H1 (cell line): ENCODE results near the gene NFYB. TPM values are rescaled to one million over a fixed set of nuclear protein-coding genes. Genes with fewer than 3 reads are reported as not detected.

Experiments
- CTCF ChIA-PET: fragments of 300-600 bp; sonication (Branson Sonifier 250); formaldehyde crosslinking; loops from one replicate; lab custom pipeline; 2021; ENCODE audit not compliant: partially characterized antibody; lab: Charles Lee
- POLR2A ChIA-PET: fragments of 300-600 bp; sonication (Branson Sonifier 250); formaldehyde crosslinking; loops from one replicate; lab custom pipeline; 2021; ENCODE audit warnings: inconsistent platforms; ENCODE audit not compliant: partially characterized antibody; lab: Charles Lee
- DNase-seq, 2 experiments: peaks; one replicate each; pipeline versions ENCODE4 v3.0.0 to v3.0.0-alpha.2; 2010 to 2022; ENCODE audit warnings: low spot score in 2 of 2, low read depth in 1 of 2, mixed read lengths in 1 of 2
- FAIRE-seq: peaks from 2 replicates; lab custom pipeline; 2011; peaks lifted over from hg19 to GRCh38; lab: Jason Lieb, UNC
- H2AFZ ChIP-seq: 2 replicates; pipeline ENCODE4 v1.8.1; 2012; ENCODE audit warnings: low read length, inconsistent platforms
- H2AK5ac ChIP-seq: 2 replicates; pipeline ENCODE4 v1.6.1; 2013; ENCODE audit warnings: low read depth, low read length
- H2BK120ac ChIP-seq: replicated peaks from 2 replicates; pipeline ENCODE3; 2013; ENCODE audit warnings: low read depth, low read length, inconsistent platforms
- H2BK12ac ChIP-seq: 2 replicates; pipeline ENCODE4 v1.6.1; 2013; ENCODE audit warnings: low read depth, low read length
- H2BK15ac ChIP-seq: 2 replicates; pipeline ENCODE4 v1.6.1; 2013; ENCODE audit warnings: low read length
- H2BK20ac ChIP-seq: 2 replicates; pipeline ENCODE4 v1.6.1; 2013; ENCODE audit warnings: low read length
- H2BK5ac ChIP-seq: 2 replicates; pipeline ENCODE4 v1.6.1; 2013; ENCODE audit warnings: low read depth, low read length
- H3K14ac ChIP-seq: 2 replicates; pipeline ENCODE4 v1.6.1; 2013; ENCODE audit warnings: inconsistent platforms; ENCODE audit not compliant: insufficient read length
- H3K18ac ChIP-seq: 2 replicates; pipeline ENCODE4 v1.6.1; 2013; ENCODE audit warnings: low read length; ENCODE audit errors: extremely low read depth
- H3K23ac ChIP-seq: 2 replicates; pipeline ENCODE4 v1.6.1; 2013; ENCODE audit warnings: inconsistent platforms; ENCODE audit not compliant: insufficient read length
- H3K23me2 ChIP-seq: 2 replicates; pipeline ENCODE4 v1.6.1; 2013; ENCODE audit warnings: low read depth, low read length
- H3K27ac ChIP-seq: 2 replicates; pipeline ENCODE4 v1.6.1; 2011; ENCODE audit warnings: low read depth, low read length, inconsistent platforms
- H3K27me3 ChIP-seq, 4 experiments: replicated peaks in 1 of 4; 1 replicate in 1 of 4; 2 replicates in 3 of 4; pipeline versions ENCODE4 v1.6.1 to v1.8.1; 2011 to 2013; ENCODE audit warnings: low read length in 3 of 4, mild to moderate bottlenecking in 3 of 4, inconsistent platforms in 2 of 4, mixed read lengths in 2 of 4, moderate library complexity in 1 of 4; ENCODE audit not compliant: control insufficient read depth in 3 of 4, insufficient read depth in 3 of 4; ENCODE audit errors: extremely low read depth in 1 of 4
- H3K36me3 ChIP-seq, 4 experiments: 2 replicates each; pipeline versions ENCODE4 v1.6.1 to v1.8.1; 2011 to 2013; ENCODE audit warnings: mild to moderate bottlenecking in 4 of 4, low read length in 3 of 4, moderate library complexity in 2 of 4, control low read depth in 1 of 4, inconsistent platforms in 1 of 4; ENCODE audit not compliant: insufficient read depth in 4 of 4, control insufficient read depth in 2 of 4
- H3K4ac ChIP-seq: replicated peaks from 2 replicates; pipeline ENCODE3; 2013; ENCODE audit warnings: low read length, low read depth, mixed read lengths, inconsistent platforms; ENCODE audit not compliant: insufficient read length
- H3K4me1 ChIP-seq, 4 experiments: replicated peaks in 1 of 4; 1 replicate in 1 of 4; 2 replicates in 3 of 4; pipeline versions ENCODE4 v1.6.1 to v1.8.1; 2011 to 2013; ENCODE audit warnings: low read length in 3 of 4, inconsistent platforms in 2 of 4, mixed read lengths in 1 of 4; ENCODE audit not compliant: insufficient read depth in 4 of 4, control insufficient read depth in 3 of 4
- H3K4me2 ChIP-seq, 2 experiments: 2 replicates each; pipeline versions ENCODE4 v1.6.1 to v1.8.1; 2011 to 2013; ENCODE audit warnings: low read depth in 2 of 2, low read length in 2 of 2, control low read depth in 1 of 2, inconsistent platforms in 1 of 2, mild to moderate bottlenecking in 1 of 2; ENCODE audit not compliant: insufficient read depth in 1 of 2
- H3K4me3 ChIP-seq, 4 experiments: fragments of 200-600, 300-600 bp in 1 of 4; sonication (generic), shearing (Covaris generic), sonication (Bioruptor Twin) in 1 of 4; 2 replicates each; pipeline versions ENCODE4 v1.5.1 to v1.8.1; 2011 to 2016; ENCODE audit warnings: low read length in 4 of 4, low read depth in 3 of 4, control low read depth in 2 of 4, inconsistent platforms in 2 of 4, mild to moderate bottlenecking in 2 of 4, mixed read lengths in 1 of 4, moderate library complexity in 1 of 4; ENCODE audit not compliant: insufficient read depth in 2 of 4; ENCODE audit errors: extremely low read depth in 1 of 4
- H3K56ac ChIP-seq: replicated peaks from 2 replicates; pipeline ENCODE3; 2013; ENCODE audit warnings: low read depth, mild to moderate bottlenecking, mixed read lengths, low read length, inconsistent platforms; ENCODE audit not compliant: insufficient read length
- H3K79me1 ChIP-seq: 2 replicates; pipeline ENCODE4 v1.6.1; 2013; ENCODE audit warnings: low read depth, low read length, control low read depth
- H3K79me2 ChIP-seq, 2 experiments: 2 replicates each; pipeline versions ENCODE4 v1.6.1 to v1.8.1; 2012 to 2013; ENCODE audit warnings: low read length in 2 of 2, mild to moderate bottlenecking in 2 of 2, inconsistent platforms in 1 of 2; ENCODE audit not compliant: insufficient read depth in 2 of 2, control insufficient read depth in 1 of 2
- H3K9ac ChIP-seq, 4 experiments: replicated peaks in 1 of 4; 1 replicate in 1 of 4; 2 replicates in 3 of 4; pipeline versions ENCODE4 v1.6.1 to v1.8.1; 2011 to 2013; ENCODE audit warnings: low read depth in 3 of 4, low read length in 3 of 4, control low read depth in 2 of 4, mild to moderate bottlenecking in 2 of 4, moderate library complexity in 2 of 4, inconsistent platforms in 1 of 4; ENCODE audit errors: extremely low read depth in 1 of 4
- H3K9me3 ChIP-seq, 2 experiments: 2 replicates each; pipeline versions ENCODE4 v1.6.1 to v1.8.1; 2012 to 2013; ENCODE audit warnings: mild to moderate bottlenecking in 2 of 2, moderate library complexity in 2 of 2, control low read depth in 1 of 2, inconsistent platforms in 1 of 2, low read depth in 1 of 2, low read length in 1 of 2, mixed read lengths in 1 of 2; ENCODE audit not compliant: insufficient read depth in 2 of 2
- H4K20me1 ChIP-seq, 2 experiments: replicated peaks in 1 of 2; 2 replicates each; pipeline versions ENCODE3 to v1.8.1; 2011 to 2013; ENCODE audit warnings: inconsistent platforms in 2 of 2, low read length in 2 of 2, mild to moderate bottlenecking in 1 of 2; ENCODE audit not compliant: insufficient read depth in 2 of 2, control insufficient read depth in 1 of 2
- H4K5ac ChIP-seq: 2 replicates; pipeline ENCODE4 v1.6.1; 2013; ENCODE audit warnings: low read length, low read depth, mixed read lengths, inconsistent platforms; ENCODE audit not compliant: insufficient read length
- H4K8ac ChIP-seq: 2 replicates; pipeline ENCODE4 v1.8.0; 2013; ENCODE audit warnings: mild to moderate bottlenecking, moderate library complexity, low read length, inconsistent platforms; ENCODE audit not compliant: insufficient read depth; ENCODE audit errors: extremely low read depth
- H4K91ac ChIP-seq: replicated peaks from 2 replicates; pipeline ENCODE3; 2013; ENCODE audit warnings: low read length, mixed read lengths, inconsistent platforms; ENCODE audit not compliant: insufficient read length
- FOSL1 ChIP-seq: IDR thresholded peaks from 2 replicates; pipeline ENCODE4 v1.6.1; 2011; ENCODE audit warnings: mild to moderate bottlenecking, low read depth, low read length, moderate library complexity; ENCODE audit not compliant: insufficient read depth
- RXRA ChIP-seq: IDR thresholded peaks from 2 replicates; pipeline ENCODE4 v1.6.1; 2011; ENCODE audit warnings: low read depth, mild to moderate bottlenecking, low read length, moderate library complexity; ENCODE audit not compliant: insufficient read depth
- SRF ChIP-seq: IDR thresholded peaks from 2 replicates; pipeline ENCODE4 v1.6.1; 2011; ENCODE audit warnings: mild to moderate bottlenecking, low read depth, low read length, moderate library complexity
- WGBS, 2 experiments: shearing (Covaris generic) in 1 of 2; methylation state at CpG; one replicate each; pipeline versions ENCODE4 v1.1.6 to v1.1.7; 2013 to 2015; ENCODE audit warnings: low lambda C conversion rate in 2 of 2, mixed read lengths in 2 of 2, inconsistent platforms in 1 of 2, low coverage in 1 of 2, missing lambda C conversion rate in 1 of 2; ENCODE audit not compliant: insufficient replicate concordance in 2 of 2, insufficient coverage in 1 of 2, insufficient read length in 1 of 2; ENCODE audit errors: extremely low coverage in 1 of 2, missing lambda C conversion rate in 1 of 2; 5-methylcytosine and 5-hydroxymethylcytosine counted together
- polyA plus RNA-seq, 7 experiments: library from polyadenylated mRNA; depleted of rRNA in 3 of 7; stranded (reverse) in 5 of 7; unstranded in 2 of 7; fragments of >200 nt in 5 of 7; fragments of 200-250 nt in 2 of 7; gene quantifications; 1 replicate in 5 of 7; 2 replicates in 1 of 7; 4 replicates in 1 of 7; pipeline versions ENCODE4 v1.2.1 to v1.2.3, GENCODE V29; 2011 to 2013; ENCODE audit warnings: missing spikeins in 2 of 7, mixed read lengths in 2 of 7
- total RNA-seq: library from RNA; stranded (reverse); fragmentation: NEBNext Ultra II Directional; extraction: Animal tissue kit (Norgen Biotek cat#: 25700); gene quantifications from 2 replicates; pipeline ENCODE4 v1.2.1, GENCODE V29; 2021

The NFYB gene
- total and polyA plus RNA-seq, 2 of the 8 experiments (the other 6 are each of a cell fraction or from before 2014, with no cell fraction given): 29.1 to 43.5 TPM

GRCh38 chr12:104147346-104147745 lies 9.3 kb upstream of the NFYB start:
- Histone ChIP-seq H4K5ac (no peak overlapping the region), H4K91ac (no peak overlapping the region), H4K8ac (no peak overlapping the region), H3K4me3 (no peak overlapping the region), H2BK15ac (no peak overlapping the region), H3K56ac (no peak overlapping the region), H3K4ac (no peak overlapping the region), H3K23ac (no peak overlapping the region), H3K18ac (no peak overlapping the region), H2BK5ac (no peak overlapping the region), H2AFZ (no peak overlapping the region), H3K23me2 (no peaks in the 10 kb centered on the region; the same call in 1 of the 2 replicates), H2BK120ac (no peak overlapping the region), H3K9ac (no peak overlapping the region), H2BK20ac (no peak overlapping the region), H3K4me1 (no peaks in the 10 kb centered on the region), H3K79me1 (no peaks in the 10 kb centered on the region), H3K27me3 (no peaks in the 10 kb centered on the region), H3K4me2 (no peak overlapping the region), H2AK5ac (no peak overlapping the region), H3K14ac (no peak overlapping the region), H2BK12ac (no peak overlapping the region), H3K79me2 (no peaks in the 10 kb centered on the region), H3K36me3 (no peaks in the 10 kb centered on the region), H3K27ac (no peak overlapping the region), H3K9me3 (no peaks in the 10 kb centered on the region), H4K20me1 (no peaks in the 10 kb centered on the region)
- ChIA-PET POLR2A (interaction anchor here (2.7 kb wide), 1 partner anchor 9 kb away, joined by 10 read pairs; the partner anchor contains the start of gene NFYB), CTCF (no interaction called here)
- FAIRE-seq (no peak), DNase-seq (no peak)
- 92% methylated on average over 11 of the region's 11 CpGs; no CpG with 5 or more reads in 1 of the 2 experiments for WGBS, 2 experiments
- TF ChIP-seq FOSL1 (no peak), RXRA (no peak), SRF (no peak)
